Activated CD8-positive, alpha-beta memory T cell treated with anti-CD3 and anti-CD28 coated beads, Interleukin-2, amount 50 U/mL, for 24 hours (primary cell): ENCODE measurements around the gene PROS1.

Source experiments
- DNase-seq: peaks from one replicate; pipeline ENCODE4 v3.0.0-alpha.2; 2020; ENCODE audit errors: extremely low read depth

Gene PROS1

GRCh38 chr3:93973131-93974126 is at the start of gene PROS1:
TSS of gene PROS1 (minus strand) at chr3:93973896. CDS start at chr3:93973749, 147 bp downstream.
- DNase-seq = no peak

GRCh38 chr3:94020293-94020692 is 46.6 kb upstream of the PROS1 start:
- no peak for DNase-seq

- DNase-seq = no peak
These were observed 46.0 kb upstream of the PROS1 start for GRCh38 chr3:94019659-94020058.

- no peak for DNase-seq
These were observed 41.3 kb upstream of the PROS1 start for GRCh38 chr3:94015025-94015424.

GRCh38 chr3:94012185-94012584 is 38.5 kb upstream of the PROS1 start:
- no peak for DNase-seq

GRCh38 chr3:94011233-94011711 is 37.6 kb upstream of the PROS1 start:
- no peak for DNase-seq

- DNase-seq = no peak
These were observed 35.9 kb upstream of the PROS1 start for GRCh38 chr3:94009608-94010007.

- DNase-seq = no peak
These were observed 34.6 kb upstream of the PROS1 start for GRCh38 chr3:94008253-94008652.

- DNase-seq = no peak
These were observed 30.7 kb upstream of the PROS1 start for GRCh38 chr3:94004301-94004910.

GRCh38 chr3:94001827-94002495 is 28.3 kb upstream of the PROS1 start:
- no peak for DNase-seq

GRCh38 chr3:94001191-94001590 is 27.5 kb upstream of the PROS1 start:
- no peak for DNase-seq

- DNase-seq = no peak
These were observed 20.4 kb upstream of the PROS1 start for GRCh38 chr3:93994056-93994455.

- DNase-seq = no peak
These were observed 18.5 kb upstream of the PROS1 start for GRCh38 chr3:93992207-93992606.

- no peak for DNase-seq
These were observed 17.9 kb upstream of the PROS1 start for GRCh38 chr3:93991631-93992030.

GRCh38 chr3:93989241-93989640 is 15.5 kb upstream of the PROS1 start:
- DNase-seq = no peak

- DNase-seq = no peak
These were observed 15.1 kb upstream of the PROS1 start for GRCh38 chr3:93988764-93989163.

- DNase-seq = no peak
These were observed 14.6 kb upstream of the PROS1 start for GRCh38 chr3:93988283-93988682.

- DNase-seq = no peak
These were observed 10.9 kb upstream of the PROS1 start for GRCh38 chr3:93984618-93985017.

GRCh38 chr3:93983408-93983807 is 9.7 kb upstream of the PROS1 start:
- no peak for DNase-seq

GRCh38 chr3:93981649-93982048 is 8.0 kb upstream of the PROS1 start:
- no peak for DNase-seq

- DNase-seq = peak; percentile 91
These were observed 6.4 kb upstream of the PROS1 start, which contains the start of gene ARL13B for GRCh38 chr3:93979850-93980676. TSS of gene ARL13B (plus strand) at chr3:93980155. CDS start at chr3:93980424, 269 bp downstream.
